HS-27A (cell line): ENCODE results near the gene ADIPOR2.

Experiments used
- DNase-seq: peaks from one replicate; pipeline ENCODE4 v3.0.0-alpha.2; 2012; ENCODE audit warnings: low read depth, missing footprints

ADIPOR2 gene

DNA sequence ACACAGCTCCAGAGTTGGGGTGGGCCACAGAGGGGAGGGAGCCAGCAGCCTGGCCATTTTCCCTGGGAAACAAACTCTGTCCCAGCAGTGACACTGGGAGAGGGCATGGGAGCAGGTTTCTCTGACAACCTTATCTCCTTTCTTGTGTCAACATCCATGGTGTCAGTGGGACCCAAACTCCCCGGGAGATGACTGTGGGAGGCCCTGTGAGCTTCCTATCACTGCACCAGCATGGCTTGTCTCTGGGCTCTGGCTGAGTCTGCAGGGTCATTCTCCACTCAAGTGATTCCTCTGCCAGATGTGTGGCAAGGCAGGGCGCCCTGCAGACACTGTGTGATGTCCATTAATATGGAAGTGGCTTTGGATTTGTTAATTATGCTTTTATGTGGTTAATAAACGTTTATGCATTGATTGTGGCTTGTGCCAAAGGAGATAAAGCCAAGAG lies 139.6 kb downstream of the ADIPOR2 start:
- DNase-seq = no peak

DNA sequence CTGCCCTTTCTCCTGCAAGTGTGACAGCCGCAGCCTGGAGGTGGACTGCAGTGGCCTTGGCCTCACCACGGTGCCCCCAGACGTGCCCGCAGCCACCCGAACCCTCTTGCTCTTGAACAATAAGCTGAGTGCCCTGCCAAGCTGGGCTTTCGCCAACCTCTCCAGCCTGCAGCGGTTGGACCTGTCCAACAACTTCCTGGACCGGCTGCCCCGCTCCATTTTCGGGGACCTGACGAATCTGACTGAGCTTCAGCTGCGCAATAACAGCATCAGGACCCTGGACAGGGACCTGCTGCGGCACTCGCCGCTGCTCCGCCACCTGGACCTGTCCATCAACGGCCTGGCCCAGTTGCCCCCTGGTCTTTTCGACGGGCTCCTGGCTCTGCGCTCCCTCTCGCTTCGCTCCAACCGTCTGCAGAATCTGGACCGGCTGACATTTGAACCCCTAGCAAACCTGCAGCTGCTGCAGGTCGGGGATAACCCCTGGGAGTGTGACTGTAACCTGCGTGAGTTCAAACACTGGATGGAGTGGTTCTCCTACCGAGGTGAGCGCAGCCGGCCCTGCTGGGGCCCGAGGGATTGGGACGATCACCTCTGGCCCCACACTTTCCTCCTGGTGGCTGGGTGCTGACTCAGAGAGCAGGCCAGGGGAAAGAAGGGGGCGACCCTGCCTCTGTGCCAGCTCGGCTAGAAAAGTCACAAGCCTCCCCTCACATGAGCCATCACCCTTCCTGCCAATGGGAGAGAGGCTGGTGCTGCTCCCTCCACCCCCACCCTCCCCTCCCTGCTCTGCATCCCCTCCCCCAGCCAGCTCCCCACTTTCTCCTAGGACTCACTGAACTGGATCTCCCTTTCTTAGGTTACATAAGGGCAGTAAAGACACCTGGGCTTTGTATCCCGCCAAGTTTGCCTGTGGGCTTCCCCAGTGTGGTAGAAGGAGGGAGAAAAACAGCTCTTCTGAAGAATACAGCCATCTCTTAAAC lies 140.4 kb downstream of the ADIPOR2 start:
- no peak for DNase-seq

DNA sequence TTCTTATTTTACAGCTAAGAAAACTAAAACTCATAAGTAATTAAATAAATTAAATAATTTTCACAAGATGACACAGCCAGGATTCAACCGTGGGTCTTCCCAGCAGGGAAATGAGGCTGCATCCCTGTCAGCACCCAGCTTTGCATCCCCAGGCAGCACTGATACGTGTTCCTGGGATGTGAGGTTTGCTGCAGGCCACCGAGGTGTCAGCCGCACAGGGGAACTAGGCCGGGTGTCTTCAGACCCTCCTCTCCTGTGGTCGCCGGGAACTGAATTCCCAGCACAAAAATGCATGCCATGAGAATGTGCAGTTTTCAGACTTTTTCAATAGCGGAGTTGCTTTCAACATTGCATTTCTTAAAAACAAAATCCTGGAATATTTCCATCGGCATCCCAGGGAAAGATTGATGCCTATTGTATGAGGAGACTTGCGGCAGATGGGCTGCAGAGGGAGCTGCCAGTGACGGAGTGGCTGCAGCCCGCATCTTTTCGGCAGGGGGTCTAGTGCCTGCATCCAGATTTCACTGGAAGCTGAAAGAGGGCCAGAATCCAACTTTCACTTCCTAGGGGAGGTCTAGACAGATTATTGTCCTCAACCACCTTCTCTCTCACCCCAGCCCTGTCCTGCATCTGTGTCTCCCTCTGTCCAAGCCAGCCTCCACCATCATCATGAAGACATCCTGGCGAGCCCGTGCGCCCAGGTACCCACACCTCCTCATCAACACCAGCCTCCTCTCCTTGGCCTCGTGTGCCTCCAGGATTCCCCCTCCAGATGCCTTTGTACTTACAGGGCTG lies 142.1 kb downstream of the ADIPOR2 start:
- no peak for DNase-seq

DNA sequence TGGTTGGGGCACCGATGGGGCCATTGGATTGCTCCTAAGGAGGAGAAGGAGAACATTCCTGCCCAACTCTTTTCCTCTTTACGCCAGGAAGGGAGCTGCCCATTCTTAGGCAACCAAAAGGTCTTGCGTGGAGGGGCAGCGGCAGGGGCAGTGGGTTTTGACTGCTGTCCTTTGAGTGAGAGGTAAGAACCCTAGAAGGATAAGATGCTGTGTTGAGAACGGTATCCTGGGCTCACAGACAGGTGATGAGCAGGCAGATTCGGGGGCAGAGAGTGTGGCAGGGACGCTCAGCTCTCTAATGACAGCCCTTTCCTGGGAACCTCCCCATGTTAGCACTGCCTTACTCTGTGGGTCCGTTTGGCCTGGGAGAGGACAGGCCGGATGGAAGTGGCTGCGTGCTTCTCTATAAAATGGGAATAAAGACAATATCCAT lies 142.7 kb downstream of the ADIPOR2 start:
- DNase-seq = no peak

DNA sequence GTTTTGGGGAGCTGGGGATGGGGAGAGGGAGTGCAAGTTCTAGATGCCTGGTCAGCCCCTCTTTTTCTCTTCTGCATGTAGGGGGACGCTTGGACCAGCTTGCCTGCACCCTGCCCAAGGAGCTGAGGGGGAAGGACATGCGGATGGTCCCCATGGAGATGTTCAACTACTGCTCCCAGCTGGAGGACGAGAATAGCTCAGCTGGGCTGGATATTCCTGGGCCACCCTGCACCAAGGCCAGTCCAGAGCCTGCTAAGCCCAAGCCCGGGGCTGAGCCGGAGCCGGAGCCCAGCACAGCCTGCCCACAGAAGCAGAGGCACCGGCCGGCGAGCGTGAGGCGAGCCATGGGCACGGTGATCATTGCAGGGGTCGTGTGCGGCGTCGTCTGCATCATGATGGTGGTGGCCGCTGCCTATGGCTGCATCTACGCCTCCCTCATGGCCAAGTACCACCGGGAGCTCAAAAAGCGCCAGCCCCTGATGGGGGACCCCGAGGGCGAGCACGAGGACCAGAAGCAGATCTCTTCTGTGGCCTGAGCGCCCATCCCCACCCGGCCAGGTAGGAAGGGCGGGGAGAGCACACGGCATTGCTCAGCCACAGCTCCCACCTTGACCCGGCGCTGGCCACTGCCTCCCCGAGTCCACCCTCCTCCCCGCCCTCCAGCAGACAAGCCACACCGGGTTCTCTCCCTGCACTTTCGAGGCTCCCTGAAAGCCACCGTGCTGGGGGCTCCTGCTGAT lies 143.5 kb downstream of the ADIPOR2 start:
- no peak for DNase-seq

DNA sequence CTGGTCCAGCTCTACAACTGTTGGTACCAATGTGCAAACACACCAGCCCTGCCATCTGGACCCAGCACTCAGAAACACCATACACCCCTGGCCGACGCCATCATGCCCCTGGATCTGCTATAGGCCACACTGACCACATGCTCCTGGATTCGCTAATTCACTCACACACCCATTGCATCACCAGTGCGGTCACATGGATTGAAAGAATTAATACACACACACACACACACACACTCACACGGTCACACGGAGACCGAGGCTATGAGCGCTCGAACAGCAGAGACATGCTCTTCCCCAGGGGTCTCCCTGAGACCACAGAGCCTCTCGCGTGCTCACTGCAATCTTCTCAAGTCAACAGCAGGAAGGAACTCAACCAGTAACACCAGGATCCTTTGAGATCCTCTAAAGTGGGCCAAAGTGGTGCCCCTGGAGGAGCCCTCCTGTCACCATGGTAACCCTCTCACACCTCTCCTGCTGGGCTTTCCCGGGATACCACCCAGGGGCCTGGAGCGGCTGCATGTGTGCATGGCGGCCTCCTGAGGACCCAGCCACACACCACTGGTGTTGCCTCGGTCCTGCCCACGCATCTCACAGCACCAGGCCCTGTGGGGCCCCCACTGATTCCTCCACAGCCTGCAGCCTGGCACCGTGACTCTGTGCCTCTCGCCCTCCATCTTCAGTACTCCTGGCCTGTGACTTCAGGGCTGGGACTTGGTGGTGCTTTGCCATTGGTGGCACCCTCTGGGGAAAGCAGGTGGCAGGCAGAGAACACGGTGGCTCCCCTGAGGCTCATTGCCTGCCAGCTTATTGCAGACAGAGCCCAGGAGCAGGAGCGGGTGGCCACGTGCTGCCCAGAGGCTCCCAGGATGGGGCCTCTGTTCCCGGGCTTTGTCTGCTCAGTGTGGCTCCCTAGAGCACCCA lies 144.6 kb downstream of the ADIPOR2 start:
- no peak for DNase-seq

DNA sequence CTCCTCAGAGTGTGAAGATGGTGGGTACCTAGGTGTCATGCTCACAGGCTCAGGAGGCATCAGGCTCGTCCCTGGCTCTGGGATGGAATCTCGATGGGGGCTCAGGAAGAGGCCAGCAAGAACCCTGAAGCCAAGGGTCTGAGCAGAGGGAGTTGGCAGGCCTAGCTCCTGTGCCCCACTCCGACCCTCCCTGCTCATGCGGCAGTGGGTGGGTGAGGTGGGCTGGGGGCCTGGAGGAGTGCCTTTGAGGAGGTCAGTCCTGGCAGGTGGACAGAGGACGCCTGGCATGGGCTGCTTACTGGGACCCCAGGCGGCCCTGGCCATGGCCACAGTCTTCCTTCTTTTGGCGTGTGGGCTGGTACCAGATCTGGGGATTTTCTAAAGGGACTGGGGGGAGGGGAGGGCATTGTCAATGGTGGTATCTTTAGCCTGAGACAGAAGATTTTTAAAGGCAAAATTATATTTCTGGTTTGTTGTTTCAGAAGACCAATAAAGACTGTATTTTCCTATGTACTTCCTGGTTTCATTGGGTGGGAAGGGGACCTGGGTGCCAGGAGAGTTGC lies 145.5 kb downstream of the ADIPOR2 start:
- no peak for DNase-seq

DNA sequence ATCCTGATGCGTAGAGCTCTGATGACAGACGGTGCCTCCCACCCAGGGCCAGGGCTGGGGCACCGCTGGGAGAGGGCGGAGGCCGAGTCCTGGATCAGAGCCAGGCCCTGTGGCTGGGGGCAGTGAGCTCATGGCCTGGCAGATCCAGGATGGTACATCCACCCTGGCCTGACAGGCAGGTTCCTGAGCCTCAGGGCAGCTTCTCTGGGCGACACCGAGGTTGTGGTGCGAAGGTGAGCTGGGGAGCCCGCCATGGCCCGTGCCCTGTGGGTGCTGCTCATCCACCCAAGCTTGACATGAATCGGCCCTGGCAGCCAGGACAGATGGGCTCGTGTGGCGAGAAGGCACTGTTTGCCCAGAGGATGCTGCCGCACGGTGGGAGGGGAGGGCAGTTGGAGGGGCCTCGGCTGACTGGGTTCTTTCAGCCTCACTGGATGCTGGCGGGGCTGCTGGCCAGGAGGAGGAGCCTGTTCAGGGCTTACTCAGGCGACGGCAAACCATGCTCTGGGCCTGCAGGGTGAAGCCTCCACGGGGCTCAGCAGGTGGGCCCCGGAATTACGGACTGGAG lies 146.1 kb downstream of the ADIPOR2 start:
- no peak for DNase-seq

DNA sequence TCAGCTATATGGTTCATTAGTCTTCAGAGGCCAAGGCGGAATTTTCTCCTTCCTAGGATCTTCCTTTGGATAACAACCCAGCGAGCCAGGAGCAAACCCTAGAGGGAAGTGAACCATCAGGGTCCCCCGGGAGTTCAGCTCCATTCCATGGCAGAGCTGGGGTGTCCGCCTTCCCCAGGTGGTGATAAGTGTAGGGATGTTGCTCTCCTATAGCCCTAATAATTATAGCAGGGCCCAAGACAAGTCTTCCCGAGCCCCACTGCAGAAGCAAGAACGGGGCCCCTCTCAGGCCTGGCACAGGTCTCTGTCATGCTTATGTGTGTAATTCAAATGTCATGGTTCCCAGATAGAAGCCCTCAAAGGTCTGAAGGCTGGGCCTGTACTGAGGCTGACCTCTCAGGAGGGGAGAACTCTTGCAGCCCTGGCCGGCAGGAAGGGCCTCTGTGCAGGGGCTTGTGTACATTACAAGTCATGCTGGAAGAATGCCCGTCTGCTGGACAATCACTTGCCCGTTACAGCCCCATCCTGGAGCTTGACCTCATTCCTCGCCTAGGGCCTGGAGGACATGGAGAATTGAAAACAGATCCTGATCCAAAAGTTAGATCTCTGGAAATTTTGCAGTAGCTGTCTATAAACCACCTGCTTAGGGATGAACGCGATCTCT lies 146.8 kb downstream of the ADIPOR2 start:
- DNase-seq = peak; percentile 27
